ENCODE measurements around the gene PCED1B.

PCED1B gene

GRCh38 chr12:47280543-47281300 is 201.3 kb downstream of the PCED1B start:
- DNase-seq = no peak

GRCh38 chr12:47281667-47282171 is 202.3 kb downstream of the PCED1B start:
- no peak for DNase-seq

- DNase-seq = no peak
Measured at GRCh38 chr12:47282206-47282605, 202.8 kb downstream of the PCED1B start.
